IPS DF 4.7 (cell line): ENCODE measurements around the gene NAP1L5.
A peak's percentile ranks its signal among the peaks of the same experiment; 100 is the strongest.

Experiments used
- DNase-seq: peaks from one replicate; pipeline ENCODE4 v3.0.0-alpha.2; 2013; ENCODE audit warnings: low spot score; ENCODE audit errors: extremely low read depth

The NAP1L5 gene

DNA sequence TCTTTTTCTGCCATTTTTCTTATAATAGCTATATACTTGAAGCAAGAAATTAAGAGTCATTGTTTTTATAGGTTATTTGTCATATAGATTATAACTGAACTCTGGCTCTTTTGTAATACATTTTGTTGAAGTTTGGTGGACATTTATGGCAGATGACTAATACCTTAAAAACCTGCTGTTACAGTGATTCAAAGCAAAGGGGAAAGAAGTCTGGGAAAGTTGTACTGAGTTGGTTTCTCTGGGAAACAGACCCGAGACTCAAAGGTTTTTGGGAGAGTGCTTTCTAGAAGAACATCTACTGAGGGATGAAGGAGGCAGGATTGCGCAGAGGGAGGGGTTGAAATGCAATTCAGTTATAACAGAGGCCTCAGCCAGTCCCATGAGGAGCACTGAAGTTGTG, 35.9 kb downstream of the NAP1L5 start:
- DNase-seq: no peak

DNA sequence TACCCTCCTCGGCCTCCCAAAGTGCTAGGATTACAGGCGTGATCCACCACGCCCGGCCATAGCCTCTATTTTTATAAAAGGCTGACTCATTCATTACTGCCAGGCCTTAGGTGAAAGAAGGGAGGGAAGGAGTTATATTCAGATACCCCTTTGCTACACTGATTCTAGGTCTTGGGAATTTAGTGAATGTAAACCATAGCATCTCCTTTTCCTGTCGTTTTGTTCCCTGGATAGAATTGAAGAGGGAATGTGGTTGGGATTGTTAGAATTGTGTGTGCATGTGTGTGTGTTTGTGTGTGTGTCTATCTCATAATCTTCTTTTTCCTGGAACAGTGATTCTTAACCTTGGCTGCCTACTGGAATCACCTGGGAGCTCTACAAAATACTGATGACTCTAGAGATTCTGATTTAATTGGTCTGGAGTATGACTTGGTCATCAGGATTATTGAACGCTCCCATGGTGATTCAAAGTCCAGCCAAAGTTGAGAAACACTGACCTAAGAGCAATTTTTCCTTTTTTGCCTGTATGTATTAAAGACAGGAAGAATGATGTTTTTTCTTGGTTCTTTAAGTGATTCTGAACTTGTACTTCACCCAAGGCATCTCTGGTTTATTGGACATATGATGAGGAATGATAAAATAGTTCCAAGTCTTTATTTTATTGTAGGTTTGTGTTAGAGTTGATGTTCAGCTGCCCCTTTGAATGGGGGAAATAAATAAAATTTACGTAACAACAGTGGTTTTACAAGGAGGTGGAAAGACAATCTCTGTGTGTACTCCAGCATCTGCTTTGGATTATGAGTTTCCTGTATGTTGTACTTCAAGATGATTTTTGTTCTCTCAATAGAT, 37.0 kb downstream of the NAP1L5 start:
- DNase-seq: no peak

DNA sequence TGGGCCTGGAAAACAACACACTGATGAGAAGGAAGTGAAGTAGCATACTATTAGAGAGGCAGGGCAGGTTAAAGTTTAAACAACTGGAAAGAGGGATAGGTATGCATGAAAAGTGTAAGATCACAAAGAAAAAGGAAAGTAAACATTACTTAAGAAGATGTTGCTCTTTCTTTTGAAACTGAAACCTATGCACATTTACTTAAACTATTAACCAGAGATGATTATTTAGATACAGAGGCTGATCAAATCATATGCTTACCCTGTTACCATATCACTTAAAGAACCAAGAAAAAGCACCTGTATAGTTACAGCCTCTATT, 37.8 kb downstream of the NAP1L5 start:
- no peak for DNase-seq

DNA sequence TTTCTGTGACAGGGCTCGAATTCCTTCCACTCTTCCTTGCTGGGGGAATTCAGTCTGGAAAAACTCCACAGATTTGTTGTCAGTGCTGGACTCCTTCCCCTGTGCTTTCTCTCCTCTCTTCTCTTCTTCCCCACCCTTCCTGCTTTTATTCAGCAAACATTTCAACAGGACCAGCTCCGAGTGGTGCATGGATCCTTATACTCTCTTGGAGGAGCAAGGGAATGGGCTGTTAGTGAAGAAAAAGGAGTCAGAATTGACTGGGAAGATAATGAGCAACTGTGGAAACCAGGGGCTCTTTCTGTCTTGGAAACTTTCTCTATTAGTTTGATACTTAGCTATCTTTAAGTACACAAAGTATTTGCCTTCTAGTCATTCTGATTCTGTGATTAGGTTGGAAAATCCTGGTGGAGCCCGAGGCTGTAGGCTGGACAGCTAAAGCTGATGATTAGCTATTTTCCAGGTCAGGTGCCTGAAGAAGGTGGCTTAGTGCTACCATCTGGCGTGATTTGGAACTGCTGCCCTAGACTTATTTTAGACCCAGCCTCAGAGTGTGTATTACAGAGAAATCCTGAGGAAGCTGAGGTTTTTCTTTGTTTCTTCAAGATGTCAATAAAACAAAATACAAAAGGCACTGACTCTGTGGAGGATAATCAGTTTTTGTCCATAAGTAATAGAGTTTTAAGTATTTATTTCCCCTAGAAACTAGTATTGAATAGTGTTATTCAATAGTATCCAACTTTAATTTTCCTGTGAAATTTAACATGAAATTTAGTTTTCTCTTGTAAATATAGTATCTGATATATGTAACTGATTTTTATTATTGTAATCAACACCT, 38.4 kb downstream of the NAP1L5 start:
- DNase-seq: peak; percentile 49

DNA sequence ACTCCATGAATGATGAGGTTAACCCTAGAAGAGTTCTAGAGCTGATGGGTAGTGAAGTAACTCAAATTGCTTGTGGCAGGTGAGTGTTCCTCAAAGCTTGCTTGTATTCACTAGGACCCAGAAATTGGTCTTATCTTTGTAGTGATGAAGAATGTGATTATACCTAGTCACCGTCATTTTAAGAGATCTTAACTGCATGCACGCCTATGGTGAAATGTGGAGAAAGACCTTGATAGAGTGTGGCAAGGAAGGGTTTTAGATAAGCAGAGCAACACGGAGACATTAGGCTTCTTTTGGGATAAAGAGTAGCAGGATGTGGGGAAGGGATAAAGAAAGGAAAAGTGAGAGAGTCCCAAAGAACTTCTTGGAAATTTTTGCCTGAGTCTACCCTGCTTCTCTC, 42.4 kb downstream of the NAP1L5 start:
- no peak for DNase-seq

DNA sequence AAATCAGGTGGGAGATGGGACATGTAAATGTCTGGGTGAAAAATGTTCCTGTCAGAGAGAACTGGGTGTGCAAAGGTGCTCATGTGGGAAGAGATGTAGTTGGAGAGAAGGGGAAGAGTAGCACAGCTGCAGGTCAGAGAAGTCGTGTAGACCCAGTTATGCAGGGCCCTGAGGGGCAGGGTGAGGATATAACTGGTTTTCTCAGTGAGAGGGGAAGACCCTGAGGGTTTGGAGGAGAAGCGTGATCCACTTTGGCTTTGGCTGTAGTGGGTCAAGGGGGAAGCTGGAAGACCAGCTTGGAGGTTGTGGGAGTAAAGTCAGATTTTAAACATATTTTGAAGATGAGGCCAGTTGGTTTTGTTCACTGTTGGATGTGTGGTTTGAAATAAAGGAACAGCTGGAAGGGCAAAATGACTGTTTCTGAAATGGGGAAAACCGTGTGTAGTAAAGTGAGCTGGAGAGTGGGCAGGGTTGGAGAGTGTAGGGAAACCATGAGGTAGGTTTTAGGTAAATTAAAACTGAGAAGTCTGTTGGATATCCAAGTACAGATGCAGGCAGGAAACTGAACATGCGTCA, 44.2 kb downstream of the NAP1L5 start:
- no peak for DNase-seq

DNA sequence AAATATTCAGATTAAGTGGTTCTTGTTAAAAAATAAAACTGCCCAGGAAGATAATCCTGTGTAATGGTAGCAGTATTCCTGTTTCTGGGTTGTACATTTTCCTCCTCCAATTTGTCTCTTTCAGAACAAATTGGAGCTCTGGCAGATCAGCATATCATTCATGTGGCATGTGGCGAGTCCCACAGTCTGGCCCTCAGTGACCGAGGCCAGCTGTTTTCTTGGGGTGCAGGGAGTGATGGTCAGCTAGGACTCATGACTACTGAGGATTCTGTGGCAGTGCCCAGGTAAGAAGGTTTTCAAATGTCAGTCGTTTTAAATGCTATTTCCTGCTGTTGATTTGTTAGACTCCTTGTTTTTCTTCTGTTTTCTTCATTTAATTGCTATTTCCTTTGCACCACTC, 47.9 kb downstream of the NAP1L5 start:
- no peak for DNase-seq

DNA sequence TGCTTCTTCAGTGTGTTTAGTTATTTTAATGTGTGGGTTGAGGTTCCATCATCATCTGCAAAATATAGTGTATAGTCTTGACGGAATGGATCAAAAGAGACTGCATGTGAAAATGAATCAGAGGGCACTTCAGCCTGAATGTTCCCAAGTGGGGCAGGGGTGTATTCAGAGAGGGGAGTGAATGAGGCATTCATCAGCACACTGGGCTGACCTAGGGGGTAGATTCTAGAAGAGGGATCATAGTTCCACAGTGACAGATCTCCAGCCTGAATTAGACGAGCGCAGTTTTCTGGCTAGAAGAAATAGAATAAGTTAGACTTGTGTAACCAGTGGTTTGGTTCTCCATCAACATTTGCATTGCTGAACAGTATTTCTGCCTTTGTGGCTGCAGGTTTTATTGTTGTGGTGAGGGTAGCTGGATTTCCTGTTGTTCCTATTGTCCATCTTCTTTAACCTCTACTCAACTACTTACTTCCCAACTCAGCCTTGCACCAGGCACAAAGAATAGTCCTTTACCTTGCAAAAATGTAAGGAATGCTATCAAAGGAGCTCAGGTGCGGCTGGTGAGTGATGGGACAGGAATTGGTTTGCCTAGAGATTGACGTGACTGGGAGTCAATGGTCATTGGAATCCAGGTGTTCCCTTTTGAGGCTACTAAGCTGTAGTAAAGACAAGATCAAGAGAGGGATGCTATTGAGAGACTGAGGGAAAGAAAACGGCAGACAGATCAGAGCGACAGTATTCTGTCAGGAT, 50.9 kb downstream of the NAP1L5 start:
- peak; percentile 68 for DNase-seq

DNA sequence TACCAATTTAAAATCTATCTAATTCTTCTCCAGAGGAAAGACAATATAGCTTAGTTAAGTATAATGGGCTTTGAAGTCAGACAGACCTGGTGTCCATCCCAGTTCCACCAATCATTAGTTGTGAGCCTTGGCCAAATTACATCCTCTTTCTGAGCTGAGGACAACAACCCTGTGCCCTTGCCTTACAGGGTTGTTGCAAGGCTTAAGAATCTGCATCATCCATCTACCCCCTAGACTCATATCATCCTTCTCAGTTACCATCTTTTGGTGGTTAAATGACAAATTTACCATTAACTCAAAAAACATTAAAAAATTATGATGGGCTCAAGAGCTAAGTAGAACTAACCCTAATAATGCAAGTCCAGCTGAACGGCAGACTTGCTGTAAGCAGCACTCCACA, 51.6 kb downstream of the NAP1L5 start:
- no peak for DNase-seq
